ENCODE data around the gene COL26A1.

GRCh38 chr7:101542527-101543241 lies 180.0 kb downstream of the COL26A1 start:
- TF ChIP-seq CTCF (conservative IDR thresholded peaks at IDR 0.05) (peak; percentile 98), EZH2 (IDR thresholded peaks at IDR 0.05; ENCODE audit: low read depth) (no peak)

All from PC-9 (cell line).